Measurements from ENCODE around the gene CUX1.
"Not testable (repeated sequence)": the region's sequence is repeated elsewhere in the genome, so short reads cannot be mapped to it uniquely, and the experiment has no call there.

CUX1 gene

GRCh38 chr7:102046373-102047117 is 229.1 kb downstream of the CUX1 start:
- Histone ChIP-seq H3K27me3 (no peaks in the 10 kb centered on the region), H3K4me1 (ENCODE audit: control insufficient read depth in 1 of 2, insufficient read depth in 1 of 2, low read depth in 1 of 2, low read length in 1 of 2) (peaks cover 17 to 22% of the 10 kb centered on the region in 2 experiments), H3K27ac (no peak overlapping the region), H3K4me3 (ENCODE audit: low read depth in 1 of 2, low read length in 1 of 2) (no peak overlapping the region), H3K36me3 (peaks cover 10% of the 10 kb centered on the region), H3K9me3 (no peaks in the 10 kb centered on the region)
- no peak for TF ChIP-seq CTCF (IDR thresholded peaks at IDR 0.05)

- no peaks in the 10 kb centered on the region for H3K9me3 ChIP-seq
- peaks cover 17 to 22% of the 10 kb centered on the region in 2 experiments for H3K4me1 ChIP-seq (ENCODE audit: control insufficient read depth in 1 of 2, insufficient read depth in 1 of 2, low read depth in 1 of 2, low read length in 1 of 2)
- H3K27ac ChIP-seq = no peak overlapping the region
- no peak overlapping the region for H3K4me3 ChIP-seq (ENCODE audit: low read depth in 1 of 2, low read length in 1 of 2)
- no peak for TF ChIP-seq CTCF (IDR thresholded peaks at IDR 0.05)
- H3K27me3 ChIP-seq = no peaks in the 10 kb centered on the region
- H3K36me3 ChIP-seq = peaks cover 10% of the 10 kb centered on the region
Measured at GRCh38 chr7:102047167-102047566, 229.7 kb downstream of the CUX1 start.

- Histone ChIP-seq H3K4me3 (ENCODE audit: low read depth in 1 of 2, low read length in 1 of 2) (no peak overlapping the region), H3K27me3 (no peaks in the 10 kb centered on the region), H3K36me3 (peaks cover 10% of the 10 kb centered on the region), H3K9me3 (no peaks in the 10 kb centered on the region), H3K4me1 (ENCODE audit: control insufficient read depth in 1 of 2, insufficient read depth in 1 of 2, low read depth in 1 of 2, low read length in 1 of 2) (peaks cover 16 to 20% of the 10 kb centered on the region in 2 experiments), H3K27ac (no peak overlapping the region)
- no peak for TF ChIP-seq CTCF (IDR thresholded peaks at IDR 0.05)
Measured at GRCh38 chr7:102049765-102050164, 232.3 kb downstream of the CUX1 start.

- Histone ChIP-seq H3K36me3 (peaks cover 10% of the 10 kb centered on the region), H3K9me3 (no peaks in the 10 kb centered on the region), H3K4me1 (ENCODE audit: control insufficient read depth in 1 of 2, insufficient read depth in 1 of 2, low read depth in 1 of 2, low read length in 1 of 2) (peaks cover 4 to 8% of the 10 kb centered on the region in 2 experiments), H3K27ac (no peak overlapping the region), H3K27me3 (no peaks in the 10 kb centered on the region), H3K4me3 (ENCODE audit: low read depth in 1 of 2, low read length in 1 of 2) (no peak overlapping the region)
- TF ChIP-seq CTCF (IDR thresholded peaks at IDR 0.05) = no peak
Measured at GRCh38 chr7:102050864-102051460, 233.5 kb downstream of the CUX1 start.

- peaks cover 10% of the 10 kb centered on the region for H3K36me3 ChIP-seq
- not testable (repeated sequence) for H3K4me3 ChIP-seq (ENCODE audit: low read depth in 1 of 2, low read length in 1 of 2); H3K4me1 ChIP-seq (ENCODE audit: control insufficient read depth in 1 of 2, insufficient read depth in 1 of 2, low read depth in 1 of 2, low read length in 1 of 2); H3K27me3 ChIP-seq; H3K27ac ChIP-seq; H3K9me3 ChIP-seq
Measured at GRCh38 chr7:102051736-102052135, 234.3 kb downstream of the CUX1 start.

- H3K27ac ChIP-seq = no peak overlapping the region
- H3K4me3 ChIP-seq (ENCODE audit: low read depth in 1 of 2, low read length in 1 of 2) = no peak overlapping the region
- no peaks in the 10 kb centered on the region for H3K27me3 ChIP-seq
- no peaks in the 10 kb centered on the region for H3K4me1 ChIP-seq (ENCODE audit: control insufficient read depth in 1 of 2, insufficient read depth in 1 of 2, low read depth in 1 of 2, low read length in 1 of 2)
- H3K36me3 ChIP-seq = peaks cover 2% of the 10 kb centered on the region
- no peaks in the 10 kb centered on the region for H3K9me3 ChIP-seq
- no peak for TF ChIP-seq CTCF (IDR thresholded peaks at IDR 0.05)
Measured at GRCh38 chr7:102054158-102054557, 236.7 kb downstream of the CUX1 start.

Measured in neutrophil (primary cell).